Measurements from ENCODE around the gene FZR1.

Gene FZR1

DNA sequence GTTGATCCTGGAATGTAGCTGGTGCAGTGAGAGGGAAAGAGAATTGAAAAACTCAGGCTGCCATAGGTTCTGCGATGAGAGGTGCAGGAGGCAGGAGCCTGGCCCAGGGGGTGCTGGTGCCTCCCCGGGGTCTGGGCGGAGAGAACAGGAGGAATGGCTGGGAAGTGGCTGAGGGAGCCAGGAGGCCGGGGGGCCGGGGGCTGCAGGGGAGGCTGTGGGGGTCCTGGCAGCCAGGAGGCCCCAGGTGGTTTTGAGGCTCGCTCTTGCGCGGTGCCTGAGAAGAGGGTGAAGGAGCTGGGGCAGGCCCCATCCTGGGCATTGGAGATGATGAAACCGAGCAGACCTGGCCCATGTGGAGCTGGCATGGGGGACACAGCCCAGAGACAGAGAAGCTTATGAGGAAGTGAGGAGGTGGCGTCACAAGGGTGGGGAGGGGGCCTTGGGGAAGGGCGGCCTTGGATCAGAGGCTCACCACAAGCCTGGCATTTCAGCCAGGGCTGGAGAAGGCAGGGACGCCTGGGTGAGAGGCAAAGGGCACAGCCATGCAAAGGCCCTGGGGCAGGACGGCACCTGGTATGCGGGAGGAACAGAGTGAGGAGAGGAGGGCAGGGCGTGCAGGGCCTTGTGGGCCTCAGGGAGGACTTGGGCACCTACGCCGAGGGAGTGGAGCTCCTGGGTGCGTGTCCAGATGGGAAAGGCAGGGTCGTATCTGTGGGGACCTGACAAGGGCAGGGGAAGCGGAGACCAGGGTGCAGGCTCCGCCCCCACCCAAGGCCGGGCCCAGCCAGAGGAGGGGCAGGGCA is 31.5 kb downstream of the FZR1 start:
- DNase-seq, result peak; percentile 43 to 53
- H2AFZ ChIP-seq (ENCODE audit: insufficient read depth, low read length, poor library complexity), result no peak overlapping the region
- no peak overlapping the region for H3K14ac ChIP-seq (ENCODE audit: low read length)
- peaks cover 2 to 11% of the 10 kb centered on the region in 2 experiments for H3K4me1 ChIP-seq (ENCODE audit: control insufficient read depth in 1 of 2, insufficient read depth in 2 of 2, low read length in 2 of 2)
- H3K79me1 ChIP-seq (ENCODE audit: low read length), result no peaks in the 10 kb centered on the region
- H2AK5ac ChIP-seq (ENCODE audit: low read length), result peak overlapping the region; percentile 9
- no peak overlapping the region for H3K9ac ChIP-seq (ENCODE audit: low read length)
- H4K91ac ChIP-seq (ENCODE audit: low read depth, low read length), result no peak overlapping the region
- H2BK120ac ChIP-seq (ENCODE audit: insufficient read depth, low read length, poor library complexity), result no peak overlapping the region
- no peak overlapping the region for H3K4me2 ChIP-seq (ENCODE audit: low read length)
- H3K4me3 ChIP-seq (ENCODE audit: low read depth, low read length), result no peak overlapping the region
- peak overlapping the region; percentile 41 for H2BK12ac ChIP-seq (ENCODE audit: low read length)
- H3K27ac ChIP-seq (ENCODE audit: low read depth, low read length), result no peak overlapping the region
- peak overlapping the region; percentile 21 for H4K12ac ChIP-seq (ENCODE audit: low read depth, low read length)
- peaks cover 61 to 62% of the 10 kb centered on the region in 2 experiments for H3K36me3 ChIP-seq (ENCODE audit: control insufficient read depth in 1 of 2, insufficient read depth in 2 of 2, low read length in 2 of 2)
- H3K9me3 ChIP-seq (ENCODE audit: insufficient read depth, low read depth, low read length), result no peaks in the 10 kb centered on the region
- no peaks in the 10 kb centered on the region for H3K27me3 ChIP-seq (ENCODE audit: insufficient read depth, low read length)
- no peak overlapping the region for H4K8ac ChIP-seq (ENCODE audit: low read depth, low read length)
- H3K4ac ChIP-seq (ENCODE audit: low read depth, low read length), result no peak overlapping the region
- WGBS (ENCODE audit: extremely low coverage, insufficient coverage, insufficient read length), result no CpG with 5 or more reads among the region's 22 CpGs
- no peaks in the 10 kb centered on the region for H3K79me2 ChIP-seq (ENCODE audit: control insufficient read depth, insufficient read depth, low read length, poor library complexity)
- H3K23ac ChIP-seq (ENCODE audit: low read length), result no peak overlapping the region
- no peak overlapping the region for H3K18ac ChIP-seq (ENCODE audit: low read length)
- H2BK5ac ChIP-seq (ENCODE audit: low read depth, low read length, poor library complexity), result no peak overlapping the region

GRCh38 chr19:3538258-3538929 is 32.3 kb downstream of the FZR1 start:
- no peak overlapping the region for H3K23ac ChIP-seq (ENCODE audit: low read length)
- no peak overlapping the region for H3K4ac ChIP-seq (ENCODE audit: low read depth, low read length)
- peaks cover 2 to 11% of the 10 kb centered on the region in 2 experiments for H3K4me1 ChIP-seq (ENCODE audit: control insufficient read depth in 1 of 2, insufficient read depth in 2 of 2, low read length in 2 of 2)
- H3K9me3 ChIP-seq (ENCODE audit: insufficient read depth, low read depth, low read length), result no peaks in the 10 kb centered on the region
- no peaks in the 10 kb centered on the region for H3K27me3 ChIP-seq (ENCODE audit: insufficient read depth, low read length)
- H2AFZ ChIP-seq (ENCODE audit: insufficient read depth, low read length, poor library complexity), result no peak overlapping the region
- no peak overlapping the region for H3K4me2 ChIP-seq (ENCODE audit: low read length)
- no peak overlapping the region for H2BK5ac ChIP-seq (ENCODE audit: low read depth, low read length, poor library complexity)
- no peak overlapping the region for H3K4me3 ChIP-seq (ENCODE audit: low read depth, low read length)
- no peak overlapping the region for H2BK120ac ChIP-seq (ENCODE audit: insufficient read depth, low read length, poor library complexity)
- no peak overlapping the region for H3K27ac ChIP-seq (ENCODE audit: low read depth, low read length)
- H4K12ac ChIP-seq (ENCODE audit: low read depth, low read length), result no peak overlapping the region
- peak overlapping the region; percentile 36 for H3K9ac ChIP-seq (ENCODE audit: low read length)
- H2AK5ac ChIP-seq (ENCODE audit: low read length), result no peak overlapping the region
- no peak overlapping the region for H2BK12ac ChIP-seq (ENCODE audit: low read length)
- WGBS (ENCODE audit: extremely low coverage, insufficient coverage, insufficient read length), result no CpG with 5 or more reads among the region's 25 CpGs
- H4K8ac ChIP-seq (ENCODE audit: low read depth, low read length), result no peak overlapping the region
- no peaks in the 10 kb centered on the region for H3K79me1 ChIP-seq (ENCODE audit: low read length)
- H3K18ac ChIP-seq (ENCODE audit: low read length), result no peak overlapping the region
- no peaks in the 10 kb centered on the region for H3K79me2 ChIP-seq (ENCODE audit: control insufficient read depth, insufficient read depth, low read length, poor library complexity)
- no peak for DNase-seq
- no peak overlapping the region for H4K91ac ChIP-seq (ENCODE audit: low read depth, low read length)
- H3K36me3 ChIP-seq (ENCODE audit: control insufficient read depth in 1 of 2, insufficient read depth in 2 of 2, low read length in 2 of 2), result peaks cover 61% of the 10 kb centered on the region in 2 experiments
- H3K14ac ChIP-seq (ENCODE audit: low read length), result no peak overlapping the region

- Histone ChIP-seq H3K27ac (ENCODE audit: low read depth, low read length) (no peak within 1 kb of the TSS), H3K14ac (ENCODE audit: low read length) (no peak within 1 kb of the TSS), H4K12ac (ENCODE audit: low read depth, low read length) (no peak within 1 kb of the TSS), H4K8ac (ENCODE audit: low read depth, low read length) (no peak within 1 kb of the TSS), H3K27me3 (ENCODE audit: insufficient read depth, low read length) (no peaks in the 10 kb centered on the region), H2BK5ac (ENCODE audit: low read depth, low read length, poor library complexity) (no peak within 1 kb of the TSS), H3K4ac (ENCODE audit: low read depth, low read length) (no peak within 1 kb of the TSS), H3K79me1 (ENCODE audit: low read length) (no peaks in the 10 kb centered on the region), H3K4me1 (ENCODE audit: control insufficient read depth in 1 of 2, insufficient read depth in 2 of 2, low read length in 2 of 2) (peaks cover 2 to 11% of the 10 kb centered on the region in 2 experiments), H3K9ac (ENCODE audit: low read length) (peak within 1 kb of the TSS; percentile 36), H2BK12ac (ENCODE audit: low read length) (no peak within 1 kb of the TSS), H2AK5ac (ENCODE audit: low read length) (no peak within 1 kb of the TSS), H3K9me3 (ENCODE audit: insufficient read depth, low read depth, low read length) (peaks cover 1% of the 10 kb centered on the region), H3K79me2 (ENCODE audit: control insufficient read depth, insufficient read depth, low read length, poor library complexity) (no peaks in the 10 kb centered on the region), H2BK120ac (ENCODE audit: insufficient read depth, low read length, poor library complexity) (no peak within 1 kb of the TSS), H3K18ac (ENCODE audit: low read length) (no peak within 1 kb of the TSS), H3K36me3 (ENCODE audit: control insufficient read depth in 1 of 2, insufficient read depth in 2 of 2, low read length in 2 of 2) (peaks cover 62% of the 10 kb centered on the region in 2 experiments), H4K91ac (ENCODE audit: low read depth, low read length) (no peak within 1 kb of the TSS), H3K23ac (ENCODE audit: low read length) (no peak within 1 kb of the TSS), H3K4me2 (ENCODE audit: low read length) (no peak within 1 kb of the TSS), H2AFZ (ENCODE audit: insufficient read depth, low read length, poor library complexity) (no peak within 1 kb of the TSS), H3K4me3 (ENCODE audit: low read depth, low read length) (no peak within 1 kb of the TSS)
- no CpG with 5 or more reads among the region's 28 CpGs for WGBS (ENCODE audit: extremely low coverage, insufficient coverage, insufficient read length)
- peak in 1 of 2 donors; percentile 35 for DNase-seq
Measured at GRCh38 chr19:3538965-3539755, 33.0 kb downstream of the FZR1 start, which contains the start of gene TEKTIP1. TSS of gene TEKTIP1 (plus strand) at chr19:3539174. CDS start at chr19:3539178, 4 bp downstream.

GRCh38 chr19:3539756-3540118 is 33.6 kb downstream of the FZR1 start:
- H2BK12ac ChIP-seq (ENCODE audit: low read length), result no peak overlapping the region
- H4K8ac ChIP-seq (ENCODE audit: low read depth, low read length), result no peak overlapping the region
- H2AFZ ChIP-seq (ENCODE audit: insufficient read depth, low read length, poor library complexity), result no peak overlapping the region
- H3K4me2 ChIP-seq (ENCODE audit: low read length), result no peak overlapping the region
- no peak overlapping the region for H3K23ac ChIP-seq (ENCODE audit: low read length)
- no peak overlapping the region for H3K4ac ChIP-seq (ENCODE audit: low read depth, low read length)
- H3K27ac ChIP-seq (ENCODE audit: low read depth, low read length), result no peak overlapping the region
- no peaks in the 10 kb centered on the region for H3K79me2 ChIP-seq (ENCODE audit: control insufficient read depth, insufficient read depth, low read length, poor library complexity)
- no peak overlapping the region for H2BK5ac ChIP-seq (ENCODE audit: low read depth, low read length, poor library complexity)
- H3K36me3 ChIP-seq (ENCODE audit: control insufficient read depth in 1 of 2, insufficient read depth in 2 of 2, low read length in 2 of 2), result peaks cover 62% of the 10 kb centered on the region in 2 experiments
- H4K12ac ChIP-seq (ENCODE audit: low read depth, low read length), result no peak overlapping the region
- H2AK5ac ChIP-seq (ENCODE audit: low read length), result no peak overlapping the region
- peaks cover 1% of the 10 kb centered on the region for H3K9me3 ChIP-seq (ENCODE audit: insufficient read depth, low read depth, low read length)
- no peak overlapping the region for H2BK120ac ChIP-seq (ENCODE audit: insufficient read depth, low read length, poor library complexity)
- DNase-seq, result no peak
- no peak overlapping the region for H4K91ac ChIP-seq (ENCODE audit: low read depth, low read length)
- no CpG with 5 or more reads among the region's 1 CpG for WGBS (ENCODE audit: extremely low coverage, insufficient coverage, insufficient read length)
- no peaks in the 10 kb centered on the region for H3K27me3 ChIP-seq (ENCODE audit: insufficient read depth, low read length)
- peaks cover 2 to 11% of the 10 kb centered on the region in 2 experiments for H3K4me1 ChIP-seq (ENCODE audit: control insufficient read depth in 1 of 2, insufficient read depth in 2 of 2, low read length in 2 of 2)
- H3K18ac ChIP-seq (ENCODE audit: low read length), result no peak overlapping the region
- no peak overlapping the region for H3K9ac ChIP-seq (ENCODE audit: low read length)
- H3K79me1 ChIP-seq (ENCODE audit: low read length), result no peaks in the 10 kb centered on the region
- H3K4me3 ChIP-seq (ENCODE audit: low read depth, low read length), result no peak overlapping the region
- no peak overlapping the region for H3K14ac ChIP-seq (ENCODE audit: low read length)
